K562 (cell line): ENCODE measurements around the gene LILRB3. TPM values are rescaled to one million over a fixed set of nuclear protein-coding genes. Genes with fewer than 3 reads are reported as not detected.
A peak's percentile ranks its signal among the peaks of the same experiment; 100 is the strongest.

ENCODE experiments used
- C11orf30 ChIP-seq: fragments of 450-650 bp; IDR thresholded peaks from 2 replicates; pipeline ENCODE4 v1.6.1; 2016; ENCODE audit warnings: low read depth, mild to moderate bottlenecking
- CC2D1A ChIP-seq: fragments of 450-650 bp; IDR thresholded peaks from 2 replicates; pipeline ENCODE4 v1.6.1; 2017; ENCODE audit warnings: mild to moderate bottlenecking
- CREM ChIP-seq: IDR thresholded peaks from 2 replicates; pipeline ENCODE4 v1.6.1; 2014; ENCODE audit warnings: antibody characterized with exemption, low read depth
- CTBP1 ChIP-seq: fragments of 450-650 bp; IDR thresholded peaks from 2 replicates; pipeline ENCODE4 v1.6.1; 2016; ENCODE audit warnings: borderline replicate concordance
- EGR1 ChIP-seq: fragments of 450-650 bp; conservative IDR thresholded peaks from 2 replicates; pipeline ENCODE4 v1.6.1; 2017; ENCODE audit warnings: mild to moderate bottlenecking
- ETS2 ChIP-seq: IDR thresholded peaks from 2 replicates; pipeline ENCODE4 v1.6.1; 2016; ENCODE audit warnings: borderline replicate concordance, missing genetic modification characterization, mild to moderate bottlenecking, moderate library complexity, missing compliant biosample characterization; ENCODE audit not compliant: poor library complexity, severe bottlenecking
- JUNB ChIP-seq: fragments of 450-650 bp; formaldehyde crosslinking; conservative IDR thresholded peaks from 2 replicates; pipeline ENCODE4 v1.4.0; 2020; ENCODE audit warnings: mild to moderate bottlenecking
- POLR2G ChIP-seq: fragments of 200-400 bp; formaldehyde crosslinking; IDR thresholded peaks from 2 replicates; pipeline ENCODE4 v1.6.1; 2017; ENCODE audit warnings: low read depth, mild to moderate bottlenecking, antibody characterized with exemption, low read length, moderate library complexity
- REST ChIP-seq, 2 experiments: fragments of 450-650 bp; formaldehyde crosslinking in 1 of 2; IDR thresholded peaks; 2 replicates each; pipeline versions ENCODE4 v1.4.0 to v1.6.1; 2014 to 2020; ENCODE audit warnings: mild to moderate bottlenecking in 2 of 2, borderline replicate concordance in 1 of 2, low read depth in 1 of 2
- SP1 ChIP-seq: sonication (generic); formaldehyde crosslinking; IDR thresholded peaks from 2 replicates; pipeline ENCODE4 v1.8.1; 2022; ENCODE audit warnings: mild to moderate bottlenecking, missing genetic modification reagents
- VEZF1 ChIP-seq: fragments of 200-800 bp; sonication (Bioruptor generic); IDR thresholded peaks from 2 replicates; pipeline ENCODE4 v1.6.1; 2017; ENCODE audit warnings: missing genetic modification characterization, missing compliant biosample characterization
- YY1 ChIP-seq, 3 experiments: IDR thresholded peaks; 2 replicates each; pipeline ENCODE4 v1.6.1; 2011; ENCODE audit warnings: low read length in 2 of 3, mild to moderate bottlenecking in 2 of 3, moderate library complexity in 2 of 3, borderline replicate concordance in 1 of 3, control low read depth in 1 of 3, low read depth in 1 of 3; ENCODE audit not compliant: insufficient read depth in 3 of 3, insufficient replicate concordance in 2 of 3, control insufficient read depth in 1 of 3, insufficient read length in 1 of 3; ENCODE audit errors: extremely low read depth in 1 of 3
- ZNF354B ChIP-seq: fragments of 250-450 bp; sonication (Bioruptor Pico); IDR thresholded peaks from 2 replicates; pipeline ENCODE4 v1.4.0; 2020
- polyA plus RNA-seq, 8 experiments: library from polyadenylated mRNA; depleted of rRNA in 4 of 8; stranded (reverse) in 5 of 8; unstranded in 3 of 8; fragments of >200 nt; fragmentation: Nextera tagmentation in 2 of 8; fragmentation: Illumina TruSeq in 1 of 8; extraction: Ambion mirVana in 2 of 8; extraction: Trizol in 1 of 8; gene quantifications; 2 replicates each; pipeline versions ENCODE4 v1.2.1 to v1.2.3, GENCODE V29; 2011 to 2014; ENCODE audit warnings: inconsistent platforms in 1 of 8, missing spikeins in 1 of 8
- total RNA-seq, 7 experiments: library from RNA; depleted of rRNA in 6 of 7; stranded (reverse); fragments of >200 nt in 6 of 7; fragmentation: Illumina TruSeq in 2 of 7; extraction: Trizol in 2 of 7; gene quantifications; 2 replicates each; pipeline versions ENCODE4 v1.2.1 to v1.2.3, GENCODE V29; 2011 to 2021; ENCODE audit warnings: low replicate concordance in 1 of 7
- TF ChIP-seq, protein P1 (sequence below): IDR thresholded peaks from 2 replicates; pipeline ENCODE4 v1.6.1; 2011; ENCODE audit warnings: borderline replicate concordance, low read depth, mild to moderate bottlenecking, moderate library complexity, low read length; ENCODE audit not compliant: insufficient read depth, poor library complexity, severe bottlenecking

The LILRB3 gene
- total and polyA plus RNA-seq, 9 of the 15 experiments (the other 6 are each of a cell fraction or from before 2014, with no cell fraction given): 0.01 to 0.09 TPM; not detected in 7

DNA sequence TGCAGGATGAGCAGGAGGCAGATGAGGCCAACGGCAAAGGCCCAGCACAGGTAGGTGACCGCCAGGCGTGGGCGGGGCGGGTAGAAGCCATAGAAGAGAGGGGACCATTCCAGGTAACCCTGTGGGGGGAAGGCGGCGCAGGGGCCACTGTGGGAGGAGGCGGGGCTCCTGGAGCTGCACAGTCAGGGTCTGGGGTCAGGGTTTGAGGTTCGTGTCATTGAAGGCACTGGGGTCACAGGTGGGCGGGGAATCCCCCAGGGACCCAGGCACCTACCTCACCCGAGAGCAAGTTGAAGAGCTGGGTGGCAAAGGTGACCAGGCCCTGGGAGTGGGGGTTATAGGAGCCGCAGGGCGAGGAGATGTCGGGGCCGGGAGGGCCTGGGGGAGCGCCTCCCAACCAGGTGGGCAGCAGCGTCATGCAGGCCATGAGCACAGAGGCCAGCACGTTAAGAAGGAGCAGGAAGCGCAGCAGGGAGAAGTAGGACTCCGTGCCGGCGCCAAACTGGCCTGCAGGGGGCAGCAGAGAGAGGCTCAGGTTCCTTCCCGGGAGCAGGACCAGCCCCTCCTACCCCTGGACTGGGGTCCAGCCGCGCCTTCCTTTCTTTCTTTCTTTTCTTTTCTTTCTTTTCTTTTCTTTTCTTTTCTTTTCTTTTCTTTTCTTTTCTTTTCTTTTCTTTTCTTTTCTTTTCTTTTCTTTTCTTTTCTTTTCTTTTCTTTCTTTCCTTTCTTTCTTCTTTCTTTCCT lies 54.5 kb downstream of the LILRB3 start (continued):
- TF ChIP-seq REST (IDR thresholded peaks at IDR 0.05; ENCODE audit: borderline replicate concordance): peak; percentile 71; the same call in 1 of the 2 replicates
- TF ChIP-seq REST (CRISPR knock-in tag; IDR thresholded peaks at IDR 0.05; ENCODE audit: low read depth): no peak
- TF ChIP-seq YY1 (IDR thresholded peaks at IDR 0.05; ENCODE audit: borderline replicate concordance in 1 of 3, control insufficient read depth in 1 of 3, extremely low read depth in 1 of 3, insufficient read depth in 3 of 3, insufficient read length in 1 of 3, insufficient replicate concordance in 2 of 3, low read depth in 1 of 3, low read length in 2 of 3): peak in 1 of 3 experiments; percentile 37
- no peak for TF ChIP-seq SP1
- TF ChIP-seq, protein P1, sequence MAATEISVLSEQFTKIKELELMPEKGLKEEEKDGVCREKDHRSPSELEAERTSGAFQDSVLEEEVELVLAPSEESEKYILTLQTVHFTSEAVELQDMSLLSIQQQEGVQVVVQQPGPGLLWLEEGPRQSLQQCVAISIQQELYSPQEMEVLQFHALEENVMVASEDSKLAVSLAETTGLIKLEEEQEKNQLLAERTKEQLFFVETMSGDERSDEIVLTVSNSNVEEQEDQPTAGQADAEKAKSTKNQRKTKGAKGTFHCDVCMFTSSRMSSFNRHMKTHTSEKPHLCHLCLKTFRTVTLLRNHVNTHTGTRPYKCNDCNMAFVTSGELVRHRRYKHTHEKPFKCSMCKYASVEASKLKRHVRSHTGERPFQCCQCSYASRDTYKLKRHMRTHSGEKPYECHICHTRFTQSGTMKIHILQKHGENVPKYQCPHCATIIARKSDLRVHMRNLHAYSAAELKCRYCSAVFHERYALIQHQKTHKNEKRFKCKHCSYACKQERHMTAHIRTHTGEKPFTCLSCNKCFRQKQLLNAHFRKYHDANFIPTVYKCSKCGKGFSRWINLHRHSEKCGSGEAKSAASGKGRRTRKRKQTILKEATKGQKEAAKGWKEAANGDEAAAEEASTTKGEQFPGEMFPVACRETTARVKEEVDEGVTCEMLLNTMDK: peak; percentile 50
- no peak for TF ChIP-seq ZNF354B (CRISPR knock-in tag)
- TF ChIP-seq ETS2: no peak
- peak; percentile 59 for TF ChIP-seq CREM
- peak; percentile 43; the same call in 1 of the 2 replicates for TF ChIP-seq POLR2G
- TF ChIP-seq JUNB: no peak
- TF ChIP-seq CTBP1: 0 out of 2 replicates have a peak, but pooled peaks have one; percentile 15
- no peak for TF ChIP-seq C11orf30
- peak; percentile 32; the same call in 1 of the 2 replicates for TF ChIP-seq VEZF1 (CRISPR knock-in tag)
- peak; percentile 56 for TF ChIP-seq EGR1
- 0 out of 2 replicates have a peak, but pooled peaks have one; percentile 15 for TF ChIP-seq CC2D1A
